DMS153 treated with DMSO at 0.1 percent for 48 hours (cell line): ENCODE measurements around the gene CCDC85C.

Experiments
- DNase-seq: peaks from one replicate; lab custom pipeline; 2025; ENCODE audit not compliant: unreplicated experiment; lab: John Stamatoyannopoulos, UW

The CCDC85C gene

DNA sequence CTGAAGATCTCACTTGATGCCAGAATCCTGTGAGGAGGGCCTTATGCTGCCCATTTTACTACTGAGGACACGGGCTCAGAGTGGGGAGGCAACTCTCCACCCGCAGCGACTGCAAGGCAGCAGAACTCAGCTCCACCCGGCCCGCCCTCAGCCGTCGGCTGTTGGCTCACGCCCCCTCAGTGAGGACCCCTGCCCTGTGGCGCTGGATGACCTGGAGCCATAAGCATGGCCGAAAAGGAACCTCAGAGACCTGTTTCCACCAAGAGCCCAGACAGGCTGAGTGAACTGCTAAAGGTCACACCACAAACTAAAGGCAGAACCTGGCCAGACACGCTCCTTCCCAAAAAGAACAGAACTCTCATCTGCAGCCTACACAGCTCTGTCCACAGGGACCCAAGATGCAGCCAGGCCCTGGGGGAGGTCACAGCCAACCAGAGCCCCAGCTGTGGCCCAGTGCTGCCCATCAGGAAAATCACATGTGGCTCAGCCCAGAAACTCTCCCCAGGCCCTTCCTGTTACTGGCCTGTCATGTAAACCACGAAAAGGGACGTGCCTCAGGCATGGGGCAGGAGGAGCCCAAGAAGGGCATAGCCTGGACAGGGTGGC, 90.0 kb downstream of the CCDC85C start:
- DNase-seq, result no peak

DNA sequence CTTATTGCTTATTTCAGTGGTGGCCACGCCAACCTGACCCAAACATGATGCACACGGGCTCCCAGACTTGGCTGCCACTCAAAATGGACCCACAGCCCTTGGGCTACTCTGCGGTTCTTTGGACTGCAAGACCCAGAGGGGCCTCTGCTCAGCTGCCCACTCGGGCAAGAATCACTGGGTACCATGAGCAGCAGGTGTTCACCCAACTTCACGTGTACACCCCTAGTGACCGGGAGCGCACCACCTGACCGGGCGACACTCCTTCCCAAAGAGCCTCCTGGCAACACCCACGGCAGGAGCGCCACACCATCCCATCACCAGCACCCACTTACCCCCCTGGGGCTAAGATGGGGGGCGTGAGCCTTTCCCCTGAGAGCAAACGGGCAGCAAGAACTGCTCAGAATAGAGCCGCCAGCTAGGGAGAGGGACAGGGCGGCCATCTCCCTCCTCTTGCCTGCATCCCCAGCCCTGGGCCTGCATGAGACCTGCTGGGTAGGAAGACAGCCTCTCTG, 90.8 kb downstream of the CCDC85C start:
- DNase-seq, result no peak

DNA sequence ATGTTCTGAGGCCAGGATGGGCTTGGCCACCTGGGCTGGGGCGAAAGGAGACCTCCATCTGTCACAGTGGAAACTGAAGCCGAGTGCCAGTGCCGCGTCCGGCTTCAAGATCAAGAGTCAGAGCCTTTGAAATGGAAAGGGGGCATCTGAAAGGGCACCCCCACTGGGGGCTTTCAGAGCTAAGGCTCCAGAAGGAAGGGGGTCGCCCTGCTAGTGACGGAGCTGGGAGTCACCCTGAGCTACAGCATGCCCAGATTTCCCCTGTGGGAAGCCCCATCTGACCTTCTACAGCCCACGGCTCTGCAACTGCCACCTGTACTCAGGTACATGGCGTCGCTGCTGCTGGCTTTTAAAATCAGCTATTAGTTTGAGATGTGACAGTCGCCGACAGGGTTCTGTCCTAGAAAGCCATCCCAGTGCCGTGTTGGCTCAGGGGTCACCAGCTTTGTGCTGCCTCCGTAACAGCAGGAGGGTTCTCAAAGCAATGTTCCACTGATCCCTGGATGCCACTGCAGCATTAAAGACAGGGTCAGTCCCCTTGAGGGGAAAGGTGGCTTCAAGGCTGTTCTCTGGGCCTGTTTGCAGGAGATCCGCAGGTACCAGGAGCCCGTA, 91.3 kb downstream of the CCDC85C start:
- DNase-seq, result no peak

- DNase-seq, result no peak
Measured at GRCh38 chr14:99512110-99512449, 91.9 kb downstream of the CCDC85C start.

- no peak for DNase-seq
Measured at GRCh38 chr14:99511421-99512109, 92.4 kb downstream of the CCDC85C start.

DNA sequence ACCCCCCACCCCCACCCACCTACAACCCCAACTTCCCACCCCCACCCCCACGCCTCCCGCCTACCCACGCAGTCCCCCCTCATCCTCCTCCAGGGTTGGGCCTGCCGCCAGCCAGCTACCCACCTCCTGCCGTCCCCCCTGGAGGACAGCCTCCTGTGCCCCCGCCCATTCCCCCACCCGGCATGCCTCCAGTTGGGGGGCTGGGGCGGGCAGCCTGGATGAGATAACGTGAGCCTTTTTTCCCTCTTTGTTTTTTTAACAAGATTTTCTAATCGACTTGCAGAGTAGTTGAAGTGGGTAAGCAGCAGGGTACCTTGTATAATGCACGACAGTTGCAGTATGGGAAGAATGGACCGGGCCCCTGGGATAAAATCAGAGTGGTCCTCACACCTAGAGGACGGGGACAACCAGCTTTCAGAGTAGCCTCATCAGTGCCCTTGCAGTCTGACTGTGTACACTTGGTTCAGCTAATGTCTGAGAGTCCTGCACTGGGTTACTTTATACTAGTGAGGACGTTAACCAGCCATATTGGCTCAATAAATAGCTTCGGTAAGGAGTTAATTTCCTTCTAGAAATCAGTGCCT, 93.4 kb downstream of the CCDC85C start:
- DNase-seq, result no peak

- no peak for DNase-seq
Measured at GRCh38 chr14:99509871-99510555, 94.0 kb downstream of the CCDC85C start.

GRCh38 chr14:99508896-99509629, 94.9 kb downstream of the CCDC85C start:
- DNase-seq, result no peak

DNA sequence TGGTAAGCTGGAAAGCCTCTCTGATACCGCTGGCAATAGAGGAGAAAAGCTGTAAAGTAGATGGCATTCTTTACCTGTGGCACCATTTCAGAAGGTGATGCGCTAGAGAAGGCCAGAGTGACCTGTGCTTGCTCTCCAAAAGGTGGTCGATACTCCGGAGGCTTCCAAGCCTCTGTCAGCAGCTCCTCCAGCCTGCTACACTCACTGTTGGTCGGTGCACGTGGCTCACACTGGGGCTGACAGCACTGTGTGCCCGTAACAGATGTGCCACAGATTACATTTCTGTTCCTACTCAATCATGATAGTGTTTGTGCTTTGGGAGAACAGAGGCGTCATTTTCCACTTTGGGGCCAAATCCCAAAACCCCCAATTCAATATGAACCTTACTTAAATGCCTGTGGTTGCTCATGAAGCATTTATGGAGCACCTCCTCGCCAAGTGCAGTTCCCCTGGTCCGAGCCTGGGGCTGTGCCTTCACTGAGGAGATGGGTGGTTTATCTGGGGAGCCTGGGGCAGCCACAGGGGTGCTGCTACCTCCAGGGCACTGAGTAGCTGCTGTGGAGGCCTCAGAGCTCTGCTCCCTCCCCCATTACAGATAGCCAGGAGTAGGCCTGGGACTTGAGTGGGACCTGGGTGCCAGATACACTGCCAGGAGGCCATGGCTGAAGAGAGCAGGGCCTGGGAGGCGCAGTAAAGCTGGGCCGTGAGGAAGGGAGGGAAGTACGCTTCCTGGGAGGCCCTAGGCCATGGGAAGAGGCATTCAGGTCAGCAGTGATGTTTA, 96.0 kb downstream of the CCDC85C start:
- no peak for DNase-seq

DNA sequence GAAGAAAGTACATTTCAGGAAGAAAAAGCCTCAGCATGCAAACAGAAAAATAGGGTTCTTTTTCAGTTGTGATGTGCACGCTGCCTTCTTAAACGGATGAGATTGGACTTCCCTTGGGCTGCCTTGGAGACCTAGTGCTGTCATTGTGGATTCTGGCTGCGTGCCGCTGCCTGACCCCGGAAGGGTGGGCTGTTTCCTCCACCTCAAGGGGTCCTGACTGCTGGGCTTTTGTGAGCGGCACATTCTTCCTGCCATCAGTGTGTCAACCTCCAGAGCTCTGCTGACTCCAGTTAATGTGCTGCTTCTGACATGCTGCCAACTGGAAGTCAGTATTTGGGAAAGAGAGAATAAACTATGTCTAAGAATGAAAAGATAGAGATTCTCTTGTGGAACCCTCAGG, 97.7 kb downstream of the CCDC85C start:
- DNase-seq, result no peak

GRCh38 chr14:99505089-99505488, 98.9 kb downstream of the CCDC85C start:
- DNase-seq, result no peak

DNA sequence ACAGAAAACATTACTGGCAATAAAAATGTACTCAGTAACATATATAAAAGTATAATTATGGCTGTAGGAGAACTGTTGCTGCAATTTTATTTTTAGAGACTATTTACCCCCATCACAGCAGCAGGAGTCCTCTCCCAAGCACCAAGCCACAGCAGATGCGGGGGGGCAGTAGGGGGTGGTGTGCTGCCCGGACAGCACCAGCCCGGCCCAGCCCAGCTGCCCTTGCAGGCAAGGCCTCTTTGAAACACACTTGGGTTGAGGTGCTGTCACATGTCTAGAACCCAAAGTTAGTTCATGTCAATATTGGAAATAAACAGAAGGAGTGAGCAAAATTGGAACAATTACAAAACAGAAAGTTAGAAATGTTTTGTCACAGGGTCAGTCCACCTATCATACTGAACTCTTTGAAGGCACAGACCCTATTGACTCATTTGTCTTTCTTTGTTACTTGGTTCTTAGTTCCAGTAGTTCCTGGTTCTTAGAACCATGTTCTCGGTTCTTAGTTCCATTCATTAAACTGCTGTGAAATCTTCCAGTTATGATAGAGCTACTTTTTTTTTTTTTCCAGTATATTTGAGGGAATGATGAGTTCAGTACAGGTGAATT, 100.1 kb downstream of the CCDC85C start:
- no peak for DNase-seq

DNA sequence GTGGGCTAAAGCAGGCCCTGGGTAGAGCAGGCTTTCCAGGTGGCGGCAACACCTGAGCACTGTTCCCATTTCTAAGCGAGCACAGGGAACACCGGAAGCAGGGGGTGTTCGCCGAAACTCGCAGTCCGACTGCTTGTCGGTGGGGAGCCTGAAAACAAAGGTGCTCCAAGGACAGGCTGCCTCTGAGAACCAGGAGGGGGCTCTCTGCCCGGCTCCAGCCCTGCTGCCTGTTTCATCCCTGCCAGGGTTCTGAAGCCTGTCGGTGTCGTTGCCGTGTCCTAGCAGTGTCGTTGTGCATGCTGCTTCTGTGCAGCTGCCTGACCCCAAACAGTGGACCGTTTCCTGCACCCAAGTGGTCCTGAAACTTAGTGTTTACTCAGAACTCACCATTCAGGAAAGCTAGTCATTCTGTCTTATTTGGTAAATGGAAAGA, 101.0 kb downstream of the CCDC85C start:
- no peak for DNase-seq

- DNase-seq, result no peak
Measured at GRCh38 chr14:99497894-99498293, 106.1 kb downstream of the CCDC85C start.

GRCh38 chr14:99497341-99497740, 106.7 kb downstream of the CCDC85C start:
- DNase-seq, result no peak

DNA sequence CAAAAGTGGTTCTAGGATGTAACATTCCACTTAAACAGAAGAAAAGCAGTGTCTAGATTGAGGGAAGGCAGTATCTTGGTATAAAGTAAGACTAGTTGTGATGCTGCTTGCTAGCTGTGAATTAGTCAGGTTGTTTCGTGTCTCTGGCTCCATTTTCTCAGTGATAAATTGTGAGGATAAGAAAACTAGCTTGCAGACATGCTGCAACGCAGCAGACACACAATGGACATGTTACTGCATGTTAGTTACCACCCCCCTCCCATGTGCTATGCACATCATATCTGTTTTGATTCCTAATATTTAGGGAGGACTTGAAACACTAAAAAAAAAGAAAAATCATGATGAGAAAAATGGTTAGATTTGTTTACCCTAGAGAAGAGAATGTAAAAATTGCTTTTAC, 119.9 kb downstream of the CCDC85C start:
- no peak for DNase-seq

GRCh38 chr14:99481745-99482099, 122.3 kb downstream of the CCDC85C start:
- DNase-seq, result no peak

DNA sequence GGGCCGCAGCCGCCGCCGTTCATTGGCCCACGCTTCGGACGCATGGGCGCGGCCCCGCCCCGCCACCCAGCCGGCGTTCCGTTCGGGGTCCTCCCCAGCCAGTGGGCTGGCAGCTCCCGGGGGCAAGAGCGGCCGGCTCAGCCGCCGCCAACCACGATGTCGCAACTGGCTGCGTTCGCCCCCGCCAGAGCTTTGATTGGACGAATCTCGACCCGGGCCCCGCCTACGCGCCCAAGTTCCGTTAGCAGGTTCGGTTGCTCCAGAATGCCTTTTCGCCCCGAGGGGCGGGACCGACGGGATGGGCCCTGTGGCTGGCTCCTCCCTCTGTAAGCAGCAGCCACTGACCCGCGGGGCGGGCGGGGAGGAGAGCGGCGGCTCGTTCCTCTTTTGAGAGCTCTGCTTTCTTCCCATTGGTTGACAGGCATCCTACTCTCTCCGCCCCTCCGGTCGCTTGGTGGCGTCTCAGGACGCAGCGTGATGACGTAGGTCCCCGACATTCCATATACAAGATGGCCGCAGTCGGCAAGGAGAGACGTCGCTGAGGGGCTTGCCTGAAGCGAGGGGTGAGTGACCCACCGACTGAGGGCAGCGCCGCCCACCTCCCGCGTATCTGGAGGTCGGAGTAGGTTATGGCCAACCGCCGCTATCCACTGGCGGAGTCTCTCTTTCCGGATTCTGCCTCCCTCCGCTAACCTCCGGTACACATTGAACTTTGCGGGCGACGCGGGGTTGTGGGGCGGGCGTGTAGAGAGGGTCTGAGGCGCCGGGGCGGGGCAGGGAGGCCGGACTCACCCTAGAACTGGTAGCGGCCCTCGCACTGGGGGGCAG, 122.9 kb downstream of the CCDC85C start, which contains the start of gene CCNK:
CCNK (plus strand) TSS at position 493 of the 828 bp plus-strand sequence. CDS start 11,269 bp downstream, outside the sequence.
- peak; percentile 83 for DNase-seq
